IMR-90 (cell line): ENCODE results near the gene CKS1B. TPM values are rescaled to one million over a fixed set of nuclear protein-coding genes. Genes with fewer than 3 reads are reported as not detected.

Source experiments
- ATAC-seq: fragments of 200-7000 bp; cut with Tn5 transposase; 2 replicates; pipeline ENCODE4 v1.9.1; 2020; ENCODE audit warnings: low read depth, mild to moderate bottlenecking, moderate library complexity
- BruUV-seq: library from RNA; stranded (reverse); fragments of 400-500 nt; replicated peaks from 2 replicates; lab custom pipeline; 2021; lab: Mats Ljungman, UMichigan
- CTCF ChIA-PET: fragments of 300-600 bp; formaldehyde crosslinking; extraction: SDS; loops from one replicate; lab custom pipeline; 2021; ENCODE audit warnings: antibody characterized with exemption; lab: Yijun Ruan, JAX
- POLR2A ChIA-PET: fragments of 300-600 bp; sonication (Branson Sonifier 250); formaldehyde crosslinking; loops from one replicate; lab custom pipeline; 2022; ENCODE audit warnings: antibody characterized with exemption; ENCODE audit not compliant: unreplicated experiment; lab: Charles Lee
- DNase-seq: peaks from one replicate; pipeline ENCODE4 v3.0.0; 2013
- H2AFZ ChIP-seq: replicated peaks from 2 replicates; pipeline ENCODE3; 2013; ENCODE audit warnings: low read length, mild to moderate bottlenecking; ENCODE audit not compliant: poor library complexity
- H2AK5ac ChIP-seq: 2 replicates; pipeline ENCODE4 v1.6.1; 2013; ENCODE audit warnings: low read depth, low read length, inconsistent platforms
- H2AK9ac ChIP-seq: replicated peaks from 2 replicates; pipeline ENCODE3; 2013; ENCODE audit warnings: mild to moderate bottlenecking, low read depth, low read length, moderate library complexity; ENCODE audit not compliant: poor library complexity
- H2BK120ac ChIP-seq: 2 replicates; pipeline ENCODE4 v1.6.1; 2013; ENCODE audit warnings: low read depth, low read length, inconsistent platforms
- H2BK15ac ChIP-seq: 3 replicates; pipeline ENCODE4 v1.6.1; 2013; ENCODE audit warnings: low read depth, low read length, inconsistent platforms
- H2BK20ac ChIP-seq: 2 replicates; pipeline ENCODE4 v1.6.1; 2013; ENCODE audit warnings: low read depth, mild to moderate bottlenecking, inconsistent platforms, low read length, moderate library complexity
- H2BK5ac ChIP-seq: 2 replicates; pipeline ENCODE4 v1.6.1; 2013; ENCODE audit warnings: mild to moderate bottlenecking, low read depth, low read length, inconsistent platforms; ENCODE audit not compliant: poor library complexity, severe bottlenecking
- H3K14ac ChIP-seq: replicated peaks from 2 replicates; pipeline ENCODE4 v1.6.1; 2013; ENCODE audit warnings: low read depth, low read length, inconsistent platforms
- H3K18ac ChIP-seq: 2 replicates; pipeline ENCODE4 v1.6.1; 2013; ENCODE audit warnings: low read depth, low read length, control low read depth
- H3K23ac ChIP-seq: 2 replicates; pipeline ENCODE4 v1.6.1; 2013; ENCODE audit warnings: low read depth, low read length, inconsistent platforms
- H3K27ac ChIP-seq: 2 replicates; pipeline ENCODE4 v1.5.1; 2013; ENCODE audit warnings: mild to moderate bottlenecking, control low read depth, low read length; ENCODE audit not compliant: insufficient read depth
- H3K27me3 ChIP-seq: 2 replicates; pipeline ENCODE4 v1.6.1; 2013; ENCODE audit warnings: low read length; ENCODE audit not compliant: control insufficient read depth, insufficient read depth
- H3K36me3 ChIP-seq: 2 replicates; pipeline ENCODE4 v1.6.1; 2013; ENCODE audit warnings: low read length, mixed read lengths; ENCODE audit not compliant: control insufficient read depth, insufficient read depth
- H3K4ac ChIP-seq: 2 replicates; pipeline ENCODE4 v1.6.1; 2013; ENCODE audit warnings: low read depth, low read length, inconsistent platforms
- H3K4me1 ChIP-seq: 2 replicates; pipeline ENCODE4 v1.6.1; 2013; ENCODE audit warnings: low read length, mixed read lengths; ENCODE audit not compliant: control insufficient read depth, insufficient read depth
- H3K4me2 ChIP-seq: 2 replicates; pipeline ENCODE4 v1.6.1; 2013; ENCODE audit warnings: low read depth, mild to moderate bottlenecking, control low read depth, low read length, moderate library complexity
- H3K4me3 ChIP-seq: 2 replicates; pipeline ENCODE4 v1.5.1; 2013; ENCODE audit warnings: low read depth, mild to moderate bottlenecking, control low read depth, low read length, moderate library complexity; ENCODE audit not compliant: insufficient read depth
- H3K56ac ChIP-seq: 2 replicates; pipeline ENCODE4 v1.6.1; 2013; ENCODE audit warnings: low read length, inconsistent platforms; ENCODE audit not compliant: insufficient read depth; ENCODE audit errors: extremely low read depth
- H3K79me1 ChIP-seq, 2 experiments: 2 replicates each; pipeline ENCODE4 v1.6.1; 2013; ENCODE audit warnings: low read length in 2 of 2, inconsistent platforms in 1 of 2, low read depth in 1 of 2
- H3K9ac ChIP-seq: 2 replicates; pipeline ENCODE4 v1.6.1; 2013; ENCODE audit warnings: low read depth, low read length, control low read depth
- H3K9me1 ChIP-seq: 2 replicates; pipeline ENCODE4 v1.6.1; 2013; ENCODE audit warnings: low read length, inconsistent platforms; ENCODE audit not compliant: insufficient read depth
- H3K9me3 ChIP-seq: 2 replicates; pipeline ENCODE4 v1.6.1; 2013; ENCODE audit warnings: low read length; ENCODE audit not compliant: control insufficient read depth, insufficient read depth
- H4K20me1 ChIP-seq: 2 replicates; pipeline ENCODE4 v1.6.1; 2013; ENCODE audit warnings: low read length, inconsistent platforms; ENCODE audit not compliant: insufficient read depth
- H4K5ac ChIP-seq: 2 replicates; pipeline ENCODE4 v1.6.1; 2013; ENCODE audit warnings: mild to moderate bottlenecking, low read depth, low read length, control low read depth
- H4K8ac ChIP-seq, 2 experiments: 2 replicates each; pipeline ENCODE4 v1.6.1; 2013; ENCODE audit warnings: low read depth in 2 of 2, low read length in 2 of 2, control low read depth in 1 of 2, inconsistent platforms in 1 of 2
- H4K91ac ChIP-seq: 2 replicates; pipeline ENCODE4 v1.6.1; 2013; ENCODE audit warnings: low read depth, low read length, inconsistent platforms; ENCODE audit not compliant: insufficient read depth
- BHLHE40 ChIP-seq: fragments of 150-350 bp; IDR thresholded peaks from 2 replicates; pipeline ENCODE4 v1.6.1; 2016; ENCODE audit warnings: mild to moderate bottlenecking, low read depth, low read length
- CEBPB ChIP-seq: IDR thresholded peaks from 2 replicates; pipeline ENCODE4 v1.6.1; 2012; ENCODE audit warnings: low read depth, low read length, improper control_type of control experiment
- CHD1 ChIP-seq: IDR thresholded peaks from 2 replicates; pipeline ENCODE4 v1.6.1; 2012; ENCODE audit warnings: low read depth, low read length, improper control_type of control experiment
- FOS ChIP-seq: fragments of 150-350 bp; IDR thresholded peaks from 2 replicates; pipeline ENCODE4 v1.6.1; 2016; ENCODE audit warnings: low read depth, low read length
- MAFK ChIP-seq: IDR thresholded peaks from 2 replicates; pipeline ENCODE4 v1.6.1; 2012; ENCODE audit warnings: low read depth, low read length, improper control_type of control experiment
- MAZ ChIP-seq: IDR thresholded peaks from 2 replicates; pipeline ENCODE4 v1.6.1; 2012; ENCODE audit warnings: low read depth, mild to moderate bottlenecking, low read length, improper control_type of control experiment, moderate library complexity, borderline replicate concordance
- MXI1 ChIP-seq: IDR thresholded peaks from 2 replicates; pipeline ENCODE4 v1.6.1; 2012; ENCODE audit warnings: low read depth, mild to moderate bottlenecking, low read length, moderate library complexity, borderline replicate concordance
- NFE2L2 ChIP-seq: fragments of 150-350 bp; IDR thresholded peaks from 2 replicates; pipeline ENCODE4 v1.6.1; 2016; ENCODE audit warnings: low read depth, mild to moderate bottlenecking, low read length
- POLR2A ChIP-seq: IDR thresholded peaks from 2 replicates; pipeline ENCODE4 v1.6.1; 2012; ENCODE audit warnings: mild to moderate bottlenecking, low read depth, low read length
- RAD21 ChIP-seq: IDR thresholded peaks from 2 replicates; pipeline ENCODE4 v1.6.1; 2012; ENCODE audit warnings: low read length, improper control_type of control experiment
- RCOR1 ChIP-seq: IDR thresholded peaks from 2 replicates; pipeline ENCODE4 v1.6.1; 2012; ENCODE audit warnings: mild to moderate bottlenecking, low read length, improper control_type of control experiment; ENCODE audit not compliant: insufficient replicate concordance
- RFX5 ChIP-seq: IDR thresholded peaks from 2 replicates; pipeline ENCODE4 v1.8.0; 2012; ENCODE audit warnings: low read depth, mild to moderate bottlenecking, low read length, moderate library complexity
- SMC3 ChIP-seq: fragments of 150-350 bp; IDR thresholded peaks from 2 replicates; pipeline ENCODE4 v1.6.1; 2016; ENCODE audit warnings: low read depth, mild to moderate bottlenecking, antibody characterized with exemption, low read length, moderate library complexity
- WGBS, 2 experiments: methylation state at CpG; one replicate each; pipeline versions ENCODE4 v1.1.5 to v1.1.7; 2013; ENCODE audit warnings: missing lambda C conversion rate in 2 of 2; ENCODE audit not compliant: insufficient read length in 1 of 2; ENCODE audit errors: extremely low coverage in 2 of 2; 5-methylcytosine and 5-hydroxymethylcytosine counted together
- dilution Hi-C: fragments of 300-500 bp; cut with HindIII; formaldehyde crosslinking; loops from one replicate; pipeline ENCODE4 v1.14.3; 2018; ENCODE audit warnings: low sequenced_read_pairs; ENCODE audit not compliant: unreplicated experiment
- in situ Hi-C: fragments of 300-500 bp; cut with MboI; formaldehyde crosslinking; loops from 3 replicates; pipeline ENCODE4 v1.14.3; 2019; ENCODE audit warnings: low sequenced_read_pairs, inconsistent platforms, mixed read lengths
- intact Hi-C: fragments of 100-400 bp; cut with micrococcal nuclease; formaldehyde crosslinking; loops from 2 replicates; pipeline ENCODE4 v1.10.0; 2022
- polyA plus RNA-seq, 3 experiments: library from polyadenylated mRNA; depleted of rRNA; stranded (reverse); fragments of >200 nt; gene quantifications; 2 replicates each; pipeline ENCODE4 v1.2.3, GENCODE V29; 2012; ENCODE audit warnings: low replicate concordance in 1 of 3
- total RNA-seq: library from RNA; depleted of rRNA; stranded (reverse); fragments of >200 nt; gene quantifications from 2 replicates; pipeline ENCODE4 v1.2.3, GENCODE V29; 2012
- TF ChIP-seq, protein P1 (sequence below): conservative IDR thresholded peaks from 2 replicates; pipeline ENCODE4 v1.5.1; 2012; ENCODE audit warnings: mild to moderate bottlenecking, low read depth, low read length, improper control_type of control experiment
- TF ChIP-seq, protein P2 (sequence below): fragments of 150-350 bp; IDR thresholded peaks from 2 replicates; pipeline ENCODE4 v1.6.1; 2017; ENCODE audit warnings: mild to moderate bottlenecking, antibody characterized with exemption, low read length, low read depth
- TF ChIP-seq, protein P3 (sequence below): fragments of 150-350 bp; IDR thresholded peaks from 2 replicates; pipeline ENCODE4 v1.6.1; 2016; ENCODE audit warnings: low read depth, mild to moderate bottlenecking, low read length, moderate library complexity, borderline replicate concordance

CKS1B gene
- total and polyA plus RNA-seq, 2 of the 4 experiments (the other 2 are of a cell fraction), result 140 to 195 TPM

DNA sequence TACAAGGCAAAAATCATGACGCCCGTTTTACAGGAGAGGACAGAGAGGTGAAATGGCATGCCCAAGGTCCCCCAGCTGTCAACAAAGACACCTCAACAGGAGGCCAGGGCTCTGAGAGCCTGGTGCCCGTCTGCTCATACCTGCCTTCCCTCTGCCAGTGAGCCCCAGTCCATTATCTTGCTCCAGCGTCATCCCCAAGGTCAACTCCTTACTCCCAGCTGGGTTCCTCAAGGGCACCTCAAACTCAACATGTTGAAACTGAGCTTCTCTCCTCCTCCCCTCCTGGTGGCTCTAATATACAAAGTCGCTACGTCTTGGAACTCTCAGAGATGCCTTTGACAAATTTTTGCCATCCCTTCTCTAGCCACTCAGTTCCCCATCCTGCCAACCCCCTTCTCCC, 21.8 kb upstream of the CKS1B start:
- H3K4ac ChIP-seq, result no peak overlapping the region
- no peak overlapping the region for H4K5ac ChIP-seq
- no peak overlapping the region for H3K9ac ChIP-seq
- no peak overlapping the region for H4K8ac ChIP-seq
- H3K4me3 ChIP-seq, result no peak overlapping the region
- peaks cover 4 to 36% of the 10 kb centered on the region in 2 experiments; a peak in 3 of 4 replicates for H3K79me1 ChIP-seq
- H3K14ac ChIP-seq, result no peak overlapping the region
- H3K4me2 ChIP-seq, result no peak overlapping the region
- H2BK20ac ChIP-seq, result no peak overlapping the region
- in situ Hi-C loops, result loop anchor here (10.0 kb wide), 1 partner anchor 102 kb away; the partner anchor contains the start of gene ADAM15
- ATAC-seq, result no peak
- peaks cover 11% of the 10 kb centered on the region for H3K4me1 ChIP-seq
- dilution Hi-C loops, result no loop called here
- TF ChIP-seq CEBPB (no peak), SMC3 (no peak), MAFK (no peak), RFX5 (no peak), FOS (no peak), CHD1 (no peak), MXI1 (no peak), RCOR1 (no peak), RAD21 (no peak), POLR2A (no peak), BHLHE40 (no peak), NFE2L2 (no peak), MAZ (no peak)
- TF ChIP-seq, protein P1, sequence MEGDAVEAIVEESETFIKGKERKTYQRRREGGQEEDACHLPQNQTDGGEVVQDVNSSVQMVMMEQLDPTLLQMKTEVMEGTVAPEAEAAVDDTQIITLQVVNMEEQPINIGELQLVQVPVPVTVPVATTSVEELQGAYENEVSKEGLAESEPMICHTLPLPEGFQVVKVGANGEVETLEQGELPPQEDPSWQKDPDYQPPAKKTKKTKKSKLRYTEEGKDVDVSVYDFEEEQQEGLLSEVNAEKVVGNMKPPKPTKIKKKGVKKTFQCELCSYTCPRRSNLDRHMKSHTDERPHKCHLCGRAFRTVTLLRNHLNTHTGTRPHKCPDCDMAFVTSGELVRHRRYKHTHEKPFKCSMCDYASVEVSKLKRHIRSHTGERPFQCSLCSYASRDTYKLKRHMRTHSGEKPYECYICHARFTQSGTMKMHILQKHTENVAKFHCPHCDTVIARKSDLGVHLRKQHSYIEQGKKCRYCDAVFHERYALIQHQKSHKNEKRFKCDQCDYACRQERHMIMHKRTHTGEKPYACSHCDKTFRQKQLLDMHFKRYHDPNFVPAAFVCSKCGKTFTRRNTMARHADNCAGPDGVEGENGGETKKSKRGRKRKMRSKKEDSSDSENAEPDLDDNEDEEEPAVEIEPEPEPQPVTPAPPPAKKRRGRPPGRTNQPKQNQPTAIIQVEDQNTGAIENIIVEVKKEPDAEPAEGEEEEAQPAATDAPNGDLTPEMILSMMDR, result no peak
- TF ChIP-seq, protein P2, sequence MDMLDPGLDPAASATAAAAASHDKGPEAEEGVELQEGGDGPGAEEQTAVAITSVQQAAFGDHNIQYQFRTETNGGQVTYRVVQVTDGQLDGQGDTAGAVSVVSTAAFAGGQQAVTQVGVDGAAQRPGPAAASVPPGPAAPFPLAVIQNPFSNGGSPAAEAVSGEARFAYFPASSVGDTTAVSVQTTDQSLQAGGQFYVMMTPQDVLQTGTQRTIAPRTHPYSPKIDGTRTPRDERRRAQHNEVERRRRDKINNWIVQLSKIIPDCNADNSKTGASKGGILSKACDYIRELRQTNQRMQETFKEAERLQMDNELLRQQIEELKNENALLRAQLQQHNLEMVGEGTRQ, result no peak
- TF ChIP-seq, protein P3, sequence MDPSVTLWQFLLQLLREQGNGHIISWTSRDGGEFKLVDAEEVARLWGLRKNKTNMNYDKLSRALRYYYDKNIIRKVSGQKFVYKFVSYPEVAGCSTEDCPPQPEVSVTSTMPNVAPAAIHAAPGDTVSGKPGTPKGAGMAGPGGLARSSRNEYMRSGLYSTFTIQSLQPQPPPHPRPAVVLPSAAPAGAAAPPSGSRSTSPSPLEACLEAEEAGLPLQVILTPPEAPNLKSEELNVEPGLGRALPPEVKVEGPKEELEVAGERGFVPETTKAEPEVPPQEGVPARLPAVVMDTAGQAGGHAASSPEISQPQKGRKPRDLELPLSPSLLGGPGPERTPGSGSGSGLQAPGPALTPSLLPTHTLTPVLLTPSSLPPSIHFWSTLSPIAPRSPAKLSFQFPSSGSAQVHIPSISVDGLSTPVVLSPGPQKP, result no peak
- no peak overlapping the region for H2AK5ac ChIP-seq
- 84% methylated on average over 6 of the region's 6 CpGs; no CpG with 5 or more reads in 1 of the 2 experiments for WGBS, 2 experiments
- H4K91ac ChIP-seq, result no peak overlapping the region
- H2BK120ac ChIP-seq, result no peak overlapping the region
- ChIA-PET POLR2A (no interaction called here), CTCF (no interaction called here)
- H3K23ac ChIP-seq, result no peak overlapping the region
- H3K27me3 ChIP-seq, result no peaks in the 10 kb centered on the region
- no peak overlapping the region for H2AFZ ChIP-seq
- H2BK15ac ChIP-seq, result no peak overlapping the region
- H3K18ac ChIP-seq, result no peak overlapping the region
- no TSS peak for BruUV-seq
- no peak overlapping the region for H2AK9ac ChIP-seq
- no peak for DNase-seq
- H3K36me3 ChIP-seq, result peaks cover 20% of the 10 kb centered on the region
- peaks cover 9% of the 10 kb centered on the region for H3K9me1 ChIP-seq
- intact Hi-C loops, result no loop called here
- H3K9me3 ChIP-seq, result no peaks in the 10 kb centered on the region
- H3K56ac ChIP-seq, result no peak overlapping the region
- H2BK5ac ChIP-seq, result no peak overlapping the region
- H3K27ac ChIP-seq, result no peak overlapping the region
- H4K20me1 ChIP-seq, result peaks cover 14% of the 10 kb centered on the region
